VCaP (cell line): ENCODE data around the gene MPPED2.

Experiments used
- H3K27ac ChIP-seq: fragments of 450-650 bp; 2 replicates; pipeline ENCODE4 v1.5.1; 2017
- TF ChIP-seq, protein P1 (sequence below): fragments of 450-650 bp; conservative IDR thresholded peaks from 2 replicates; pipeline ENCODE4 v1.5.1; 2017; ENCODE audit warnings: mild to moderate bottlenecking, moderate library complexity

Gene MPPED2

DNA sequence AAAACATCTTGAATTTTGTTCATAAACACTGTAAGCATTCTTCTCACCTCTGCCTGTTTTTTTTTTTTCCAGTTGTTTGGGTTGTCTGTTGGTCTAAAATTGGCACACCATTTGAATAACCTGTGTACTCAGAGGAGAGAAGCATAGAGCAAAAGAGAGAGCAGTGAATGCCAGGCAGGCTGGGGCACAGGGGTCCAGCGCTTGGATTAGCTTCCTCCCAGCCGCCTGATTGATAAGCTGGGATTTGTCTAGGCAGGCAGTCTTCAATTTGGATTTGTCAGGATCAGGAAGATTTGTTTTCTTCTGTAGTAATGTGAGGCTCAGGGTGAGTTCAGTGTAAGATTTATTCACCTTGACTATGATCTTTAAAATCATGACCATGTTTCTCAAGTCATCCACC is 204.3 kb downstream of the MPPED2 start:
- TF ChIP-seq, protein P1, sequence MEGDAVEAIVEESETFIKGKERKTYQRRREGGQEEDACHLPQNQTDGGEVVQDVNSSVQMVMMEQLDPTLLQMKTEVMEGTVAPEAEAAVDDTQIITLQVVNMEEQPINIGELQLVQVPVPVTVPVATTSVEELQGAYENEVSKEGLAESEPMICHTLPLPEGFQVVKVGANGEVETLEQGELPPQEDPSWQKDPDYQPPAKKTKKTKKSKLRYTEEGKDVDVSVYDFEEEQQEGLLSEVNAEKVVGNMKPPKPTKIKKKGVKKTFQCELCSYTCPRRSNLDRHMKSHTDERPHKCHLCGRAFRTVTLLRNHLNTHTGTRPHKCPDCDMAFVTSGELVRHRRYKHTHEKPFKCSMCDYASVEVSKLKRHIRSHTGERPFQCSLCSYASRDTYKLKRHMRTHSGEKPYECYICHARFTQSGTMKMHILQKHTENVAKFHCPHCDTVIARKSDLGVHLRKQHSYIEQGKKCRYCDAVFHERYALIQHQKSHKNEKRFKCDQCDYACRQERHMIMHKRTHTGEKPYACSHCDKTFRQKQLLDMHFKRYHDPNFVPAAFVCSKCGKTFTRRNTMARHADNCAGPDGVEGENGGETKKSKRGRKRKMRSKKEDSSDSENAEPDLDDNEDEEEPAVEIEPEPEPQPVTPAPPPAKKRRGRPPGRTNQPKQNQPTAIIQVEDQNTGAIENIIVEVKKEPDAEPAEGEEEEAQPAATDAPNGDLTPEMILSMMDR, result no peak
- H3K27ac ChIP-seq, result no peak overlapping the region

DNA sequence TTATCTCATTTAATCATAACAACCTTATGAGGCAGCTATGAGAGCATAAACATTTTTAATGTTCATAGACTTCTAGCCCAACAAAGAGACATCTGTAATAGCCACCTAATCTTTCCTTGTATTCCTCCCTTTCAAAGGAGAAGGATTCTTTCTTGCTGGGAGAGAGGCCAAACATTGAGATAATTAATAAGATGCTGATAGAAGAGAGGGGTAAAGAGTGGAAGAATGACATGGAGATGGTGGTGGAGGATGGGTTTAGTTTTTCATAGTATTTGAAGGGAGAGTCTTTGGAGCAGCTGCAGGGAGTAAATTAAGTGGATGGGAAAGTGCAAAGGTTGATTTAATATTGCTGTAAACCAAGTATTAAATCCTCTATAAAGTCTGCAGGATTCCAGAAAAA is 205.3 kb downstream of the MPPED2 start:
- H3K27ac ChIP-seq, result no peak overlapping the region
- TF ChIP-seq, protein P1, result no peak

DNA sequence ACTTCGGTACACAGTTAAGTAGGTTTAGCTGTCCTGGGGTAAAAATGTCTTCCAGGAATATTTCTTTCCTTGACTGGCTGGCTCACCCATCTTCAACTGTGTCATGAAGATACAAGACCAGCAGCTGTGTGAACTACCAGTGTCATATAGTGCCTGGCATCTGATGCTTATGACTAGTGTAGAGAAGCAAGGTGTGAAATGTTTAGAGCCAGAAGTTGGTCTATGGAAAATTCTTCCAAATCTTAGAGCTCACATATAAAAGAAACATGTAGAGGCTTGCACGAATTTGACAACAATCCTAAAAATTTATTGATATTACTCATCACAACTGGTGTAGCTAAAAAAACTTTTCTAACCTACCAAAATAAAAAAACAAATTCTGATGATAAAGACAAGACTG is 208.8 kb downstream of the MPPED2 start:
- no peak overlapping the region for H3K27ac ChIP-seq
- TF ChIP-seq, protein P1, result no peak

DNA sequence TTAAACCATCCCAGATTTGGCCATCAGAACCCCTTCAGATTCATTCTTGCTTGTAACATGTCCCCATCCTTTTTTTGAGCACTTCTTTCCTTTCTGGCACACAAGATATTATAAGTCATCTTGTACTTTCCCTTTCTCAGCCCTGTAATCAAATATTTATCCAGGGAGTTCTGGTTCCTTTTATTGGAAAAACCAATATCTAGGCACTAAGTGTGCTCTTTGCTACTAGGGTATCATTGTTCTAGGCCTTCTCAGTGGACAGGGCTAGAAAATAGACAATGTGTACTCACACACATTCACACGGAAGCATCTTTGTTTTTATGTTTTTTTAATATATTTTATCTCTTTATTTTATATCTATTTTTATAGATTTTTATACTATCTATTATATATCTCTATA is 216.0 kb downstream of the MPPED2 start:
- TF ChIP-seq, protein P1, result no peak
- no peak overlapping the region for H3K27ac ChIP-seq

DNA sequence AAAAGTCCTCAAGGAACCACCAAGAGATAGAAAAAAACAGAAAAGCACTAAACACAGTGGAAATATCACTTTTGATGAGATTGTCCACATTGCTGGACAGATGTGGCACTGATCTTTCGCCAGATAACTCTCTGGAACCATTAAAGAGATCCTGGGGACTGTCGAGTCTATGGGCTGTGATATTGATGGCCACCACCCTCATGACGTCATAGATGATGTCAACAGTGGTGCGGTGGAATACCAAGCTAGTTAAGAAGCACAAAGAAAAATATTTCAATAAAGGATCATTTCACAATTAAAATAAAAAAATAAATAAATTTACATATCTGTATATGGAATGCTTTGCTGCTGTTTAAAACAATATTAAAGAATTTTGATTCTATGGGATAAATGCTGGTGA is 217.8 kb downstream of the MPPED2 start:
- no peak overlapping the region for H3K27ac ChIP-seq
- TF ChIP-seq, protein P1, result no peak

DNA sequence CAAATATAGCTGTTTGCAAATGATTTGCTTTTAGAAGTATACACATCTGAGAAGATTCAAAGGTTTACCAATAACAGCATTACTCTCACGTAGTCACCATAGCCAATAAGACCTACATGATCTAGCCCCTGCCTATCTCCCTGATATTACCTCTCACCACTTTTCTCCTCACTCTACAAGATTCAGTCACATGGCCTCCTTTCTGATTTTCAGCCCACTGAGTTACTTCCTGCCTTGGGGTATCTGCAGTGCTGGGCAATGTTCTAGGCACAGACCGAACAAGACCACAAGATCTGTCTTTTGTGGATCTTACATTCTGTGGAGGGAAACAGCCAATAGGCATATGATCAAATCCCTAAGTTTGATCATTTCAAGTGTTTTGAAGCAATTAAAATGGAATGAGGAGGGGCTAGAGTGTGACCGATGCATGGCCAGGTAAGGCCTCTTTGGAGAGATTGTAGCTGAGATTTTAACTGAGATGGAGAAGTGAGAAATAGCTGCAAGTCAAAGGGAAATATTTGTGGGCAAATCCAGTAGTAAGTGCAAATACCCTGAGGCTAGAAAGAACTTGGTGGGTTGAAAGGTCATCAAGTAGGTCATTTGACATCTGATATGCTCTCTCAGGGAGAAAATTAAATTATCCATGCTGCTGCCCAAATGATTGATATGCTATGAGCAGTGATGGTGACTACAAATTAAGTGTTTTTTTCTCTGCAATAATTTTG is 220.2 kb downstream of the MPPED2 start:
- TF ChIP-seq, protein P1, result no peak
- H3K27ac ChIP-seq, result no peak overlapping the region

DNA sequence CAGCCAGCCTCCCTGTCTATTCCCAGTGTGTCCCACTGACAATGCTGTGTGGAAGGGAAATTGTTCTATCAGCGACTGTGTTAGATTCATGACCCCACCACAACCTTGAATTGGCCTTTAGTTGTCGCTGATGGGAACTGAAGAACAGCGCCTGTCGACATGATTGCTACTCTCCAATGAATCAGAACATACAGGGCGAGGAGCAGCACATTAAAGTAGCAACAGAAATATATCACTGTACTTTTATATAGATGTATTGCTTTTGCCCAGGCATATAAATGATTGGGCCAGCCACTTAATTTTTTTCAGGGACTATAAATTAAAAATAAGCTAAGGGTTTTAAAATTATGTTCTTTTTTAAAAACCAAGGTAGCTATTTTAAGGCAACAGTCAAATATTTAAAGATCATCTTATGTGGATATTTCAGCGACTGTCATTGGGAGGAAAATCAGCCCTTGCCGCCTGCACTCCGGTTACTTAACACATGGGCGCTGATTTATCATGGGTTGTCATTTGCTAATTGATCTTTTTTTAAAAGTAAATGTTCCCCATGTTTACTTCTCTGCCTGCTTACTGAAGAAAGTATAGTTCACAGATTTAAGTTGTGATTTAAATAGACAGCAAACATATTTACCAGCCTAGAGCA is 221.2 kb downstream of the MPPED2 start:
- TF ChIP-seq, protein P1, result no peak
- no peak overlapping the region for H3K27ac ChIP-seq
